GM19351 (cell line): ENCODE measurements around the gene GHR.
A peak's percentile ranks its signal among the peaks of the same experiment; 100 is the strongest.
"Not testable (repeated sequence)": the region's sequence is repeated elsewhere in the genome, so short reads cannot be mapped to it uniquely, and the experiment has no call there.

ENCODE experiments used
- ATAC-seq: cut with Tn5 transposase; IDR thresholded peaks from one replicate; pipeline ENCODE4 v1.9.1; 2021; ENCODE audit warnings: mild to moderate bottlenecking, moderate library complexity; ENCODE audit not compliant: unreplicated experiment

Gene GHR

GRCh38 chr5:42638972-42639371, 215.7 kb downstream of the GHR start:
- ATAC-seq = no peak

DNA sequence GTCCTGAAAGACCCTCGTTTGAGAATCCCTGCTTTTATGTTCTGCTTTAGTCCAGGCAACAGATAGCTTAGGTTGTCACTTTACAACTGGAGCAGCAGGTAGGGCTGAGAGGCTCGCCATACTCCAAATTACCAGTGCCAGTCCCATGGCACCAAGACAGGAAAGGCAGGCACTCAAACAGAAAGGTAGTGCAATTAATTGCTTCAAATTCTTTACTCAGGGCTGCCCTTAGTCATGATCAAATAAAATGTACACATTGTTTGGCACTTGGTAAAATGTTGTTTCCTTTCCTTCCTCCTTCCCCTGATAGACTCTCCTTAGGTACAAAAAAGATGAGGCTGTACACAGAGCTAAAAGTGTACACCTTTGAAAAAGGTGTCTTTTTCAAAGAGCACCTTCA, 217.6 kb downstream of the GHR start:
- no peak for ATAC-seq

- no peak for ATAC-seq
Measured at GRCh38 chr5:42641336-42642005, 218.2 kb downstream of the GHR start.

DNA sequence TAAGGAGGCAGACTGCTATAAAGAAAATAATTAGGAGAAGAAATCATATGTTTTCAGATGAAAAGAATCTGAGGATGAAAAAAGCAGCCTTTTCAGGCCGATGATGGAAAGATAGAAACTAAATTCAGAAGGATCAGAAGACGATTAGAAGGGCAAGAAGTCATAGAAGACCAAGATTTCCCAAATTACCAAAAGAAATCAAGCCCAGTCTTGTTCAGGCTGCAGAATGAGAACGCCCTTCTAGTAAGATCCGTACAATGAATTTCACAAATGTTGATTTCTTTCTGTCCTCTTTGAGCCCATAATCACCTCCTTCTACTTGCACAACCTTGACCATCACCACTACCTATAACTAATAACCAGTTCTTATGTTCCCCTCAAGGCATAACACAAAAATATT, 218.8 kb downstream of the GHR start:
- no peak for ATAC-seq

- no peak for ATAC-seq
Measured at GRCh38 chr5:42643360-42643759, 220.1 kb downstream of the GHR start.

GRCh38 chr5:42645138-42645537, 221.9 kb downstream of the GHR start:
- ATAC-seq = no peak

- no peak for ATAC-seq
Measured at GRCh38 chr5:42648036-42648435, 224.8 kb downstream of the GHR start.

DNA sequence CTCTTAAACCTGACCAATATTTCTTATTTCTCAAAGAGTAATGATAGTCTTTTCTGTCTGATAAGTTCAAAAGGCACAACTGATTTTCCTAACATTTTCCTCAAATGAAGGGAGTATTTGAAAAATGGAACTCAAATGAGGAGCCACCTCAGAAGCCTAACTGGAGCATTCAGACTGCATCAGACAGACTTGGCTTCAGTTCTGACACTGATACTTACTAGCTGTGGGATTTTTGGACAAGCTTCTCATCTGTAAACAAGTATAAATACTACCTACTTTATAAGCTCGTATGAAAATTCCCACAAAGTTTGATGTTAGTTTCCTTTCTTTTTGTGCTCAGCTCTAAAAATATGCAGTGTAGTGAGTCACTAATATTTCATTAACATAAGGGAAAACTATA, 225.7 kb downstream of the GHR start:
- ATAC-seq = no peak

DNA sequence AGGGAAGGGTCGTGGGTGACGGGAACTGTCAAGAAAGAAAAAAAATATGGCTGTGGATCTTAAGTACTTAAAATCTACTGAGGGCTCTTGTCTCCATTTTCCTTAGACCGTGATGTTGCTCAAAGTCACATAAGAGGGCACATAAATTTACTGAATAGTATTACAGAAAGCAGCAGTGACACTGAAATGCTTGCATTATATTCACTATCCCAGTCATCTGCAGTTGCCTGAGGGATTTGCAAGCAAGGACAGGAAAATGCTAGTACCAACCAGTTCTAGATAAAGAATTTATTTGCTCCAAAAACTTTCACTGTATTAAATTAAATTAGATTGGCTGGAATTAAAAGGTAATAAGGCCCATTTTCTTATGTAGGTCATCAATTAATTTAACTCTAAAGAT, 226.8 kb downstream of the GHR start:
- ATAC-seq = no peak

DNA sequence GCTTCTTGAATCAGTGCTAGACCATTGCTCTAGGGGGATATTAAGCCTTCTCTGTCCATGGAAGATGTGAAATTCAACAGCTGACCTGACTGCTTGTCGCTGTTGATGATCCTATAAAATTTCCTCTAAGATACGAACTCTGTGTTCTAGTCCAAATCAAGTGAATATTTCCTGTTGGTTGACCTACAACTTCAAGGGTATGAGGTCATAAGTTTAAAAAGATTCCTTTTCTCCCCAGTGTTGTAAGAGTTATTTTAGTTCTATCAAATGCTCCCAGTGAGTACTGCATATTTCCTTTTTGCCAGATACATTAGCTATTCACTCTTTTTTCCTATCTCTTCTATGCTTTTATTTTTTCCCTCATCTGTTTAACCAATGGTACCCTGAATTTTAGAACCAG, 230.5 kb downstream of the GHR start:
- ATAC-seq = no peak

GRCh38 chr5:42654645-42655044, 231.4 kb downstream of the GHR start:
- ATAC-seq = no peak

- ATAC-seq = no peak
Measured at GRCh38 chr5:42655982-42656650, 232.9 kb downstream of the GHR start.

DNA sequence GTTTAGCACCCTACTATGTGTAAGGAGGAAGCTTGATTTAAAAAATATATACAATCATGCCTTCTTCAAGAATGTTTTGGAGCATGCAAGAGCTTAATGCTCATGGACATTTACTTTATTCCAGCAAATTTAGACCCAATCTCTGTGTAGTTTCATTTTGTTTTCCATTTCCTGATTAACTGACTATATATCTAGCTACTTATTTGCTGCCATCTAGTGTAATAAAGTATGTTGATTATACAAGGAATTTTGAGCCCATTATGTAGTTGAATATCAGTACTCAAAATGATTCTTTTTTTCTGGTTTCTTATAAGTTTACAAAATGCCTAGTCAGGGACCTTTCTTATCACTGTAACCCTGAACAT, 233.4 kb downstream of the GHR start:
- ATAC-seq = no peak

DNA sequence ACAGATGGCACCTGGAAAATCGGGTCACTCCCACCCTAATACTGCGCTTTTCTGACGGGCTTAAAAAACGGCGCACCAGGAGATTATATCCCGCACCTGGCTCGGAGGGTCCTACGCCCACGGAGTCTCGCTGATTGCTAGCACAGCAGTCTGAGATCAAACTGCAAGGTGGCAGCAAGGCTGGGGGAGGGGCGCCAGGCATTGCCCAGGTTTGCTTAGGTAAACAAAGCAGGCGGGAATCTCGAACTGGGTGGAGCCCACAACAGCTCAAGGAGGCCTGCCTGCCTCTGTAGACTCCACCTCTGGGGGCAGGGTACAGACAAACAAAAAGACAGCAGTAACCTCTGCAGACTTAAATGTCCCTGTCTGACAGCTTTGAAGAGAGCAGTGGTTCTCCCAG, 236.6 kb downstream of the GHR start:
- not testable (repeated sequence) for ATAC-seq

- no peak for ATAC-seq
Measured at GRCh38 chr5:42665857-42666256, 242.6 kb downstream of the GHR start.

- ATAC-seq = no peak
Measured at GRCh38 chr5:42666869-42667268, 243.6 kb downstream of the GHR start.

DNA sequence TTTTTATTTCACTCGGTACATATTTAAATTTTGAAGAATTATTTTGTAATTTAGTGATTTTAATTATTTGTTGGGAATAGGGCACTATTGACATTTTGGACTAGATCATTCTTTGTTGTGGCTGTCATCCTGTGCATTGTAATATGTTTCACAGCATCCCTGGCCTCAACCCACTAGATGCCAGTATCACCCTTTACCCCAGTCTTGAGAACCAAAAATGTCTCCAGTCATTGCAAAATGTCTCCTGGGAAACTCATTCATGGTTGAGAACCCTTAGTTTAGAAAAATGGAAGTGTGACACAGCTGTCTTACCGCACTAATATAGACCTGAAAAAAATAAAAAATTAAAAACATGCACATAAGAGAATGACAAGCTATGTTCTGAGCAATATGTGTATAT, 245.0 kb downstream of the GHR start:
- ATAC-seq = no peak

GRCh38 chr5:42672925-42673324, 249.7 kb downstream of the GHR start:
- ATAC-seq = no peak

DNA sequence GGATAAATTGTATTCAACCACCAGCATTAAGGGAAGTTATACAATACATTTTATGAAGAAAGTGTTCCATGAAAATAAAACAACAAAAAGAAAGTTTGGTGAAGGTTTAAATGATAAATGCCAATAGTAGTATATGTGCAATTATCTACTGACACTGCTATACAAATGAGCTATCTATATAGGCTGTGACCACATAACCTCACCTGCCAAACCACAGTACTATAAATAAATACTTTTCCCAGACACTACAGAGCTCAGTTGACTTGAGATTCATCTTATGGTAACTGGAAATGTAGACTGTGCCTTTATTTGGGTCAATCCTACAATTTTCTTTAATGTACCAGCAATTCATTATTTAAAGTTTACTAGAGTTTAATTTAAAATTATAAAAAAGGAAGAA, 252.4 kb downstream of the GHR start:
- ATAC-seq = peak; percentile 46

GRCh38 chr5:42676362-42676761, 253.1 kb downstream of the GHR start:
- ATAC-seq = no peak

DNA sequence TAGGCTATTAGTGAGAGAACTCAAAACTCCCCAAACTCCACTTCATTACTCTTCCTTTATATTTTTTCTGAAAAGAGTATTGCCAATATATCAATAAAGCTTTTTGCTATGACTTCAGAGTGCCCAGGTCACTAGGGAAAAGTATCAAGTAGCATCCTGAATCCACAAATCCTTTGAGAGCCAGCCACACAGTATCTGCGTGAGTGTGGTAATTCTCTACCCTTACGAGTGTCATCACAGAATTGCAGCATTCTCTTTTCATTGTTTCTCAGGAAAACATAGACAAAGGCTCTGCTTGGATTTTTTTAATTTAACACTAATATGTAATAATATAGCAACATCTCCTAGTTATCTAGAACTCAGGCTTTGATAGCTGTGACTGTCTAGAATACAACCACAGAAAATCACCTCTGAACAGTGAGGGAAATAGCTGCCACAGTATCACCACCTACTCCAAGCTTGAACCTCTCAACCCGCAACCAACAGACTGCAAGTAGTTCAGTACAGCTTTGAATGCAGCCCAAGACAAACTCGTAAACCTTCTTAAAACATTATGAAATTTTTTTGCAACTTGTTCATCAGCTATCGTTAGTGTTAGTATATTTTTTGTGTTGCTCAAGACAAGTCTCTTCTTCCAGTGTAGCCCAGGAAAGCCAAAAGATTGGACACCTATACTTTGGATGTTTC, 254.1 kb downstream of the GHR start:
- no peak for ATAC-seq

DNA sequence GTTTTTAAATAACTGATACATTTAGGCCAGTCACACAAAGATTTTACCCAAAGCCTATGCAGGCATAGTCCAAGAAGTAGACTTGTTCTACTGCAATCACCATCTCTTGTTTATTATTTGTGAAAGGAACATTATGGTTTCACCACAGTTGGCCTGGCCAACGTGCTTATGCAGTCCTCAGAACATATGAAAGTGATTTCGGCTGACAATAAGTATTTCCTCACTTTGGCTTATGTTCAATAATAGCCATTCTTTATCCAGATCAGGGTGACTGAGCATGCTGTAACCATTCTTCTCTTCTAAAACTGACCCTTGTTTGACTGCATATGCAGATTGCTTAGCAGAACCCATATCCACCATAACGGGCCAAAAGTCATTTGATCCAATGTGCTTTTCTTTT, 256.8 kb downstream of the GHR start:
- ATAC-seq = no peak
